Rectal smooth muscle tissue (tissue), 1 donor: ENCODE data around the gene FMNL2.

Source experiments
- H3K27ac ChIP-seq: one replicate; pipeline ENCODE4 v1.7.0; 2013; ENCODE audit warnings: low read depth, low read length, inconsistent platforms
- H3K27me3 ChIP-seq: one replicate; pipeline ENCODE4 v1.7.0; 2013; ENCODE audit warnings: low read length; ENCODE audit not compliant: control insufficient read depth, insufficient read depth
- H3K36me3 ChIP-seq: one replicate; pipeline ENCODE4 v1.7.0; 2013; ENCODE audit warnings: low read length; ENCODE audit not compliant: control insufficient read depth, insufficient read depth
- H3K4me1 ChIP-seq: one replicate; pipeline ENCODE4 v1.7.0; 2013; ENCODE audit warnings: low read length; ENCODE audit not compliant: control insufficient read depth, insufficient read depth
- H3K4me3 ChIP-seq: one replicate; pipeline ENCODE4 v1.7.0; 2013; ENCODE audit warnings: low read length
- H3K9ac ChIP-seq: one replicate; pipeline ENCODE4 v1.7.0; 2013; ENCODE audit warnings: low read length

The FMNL2 gene

DNA sequence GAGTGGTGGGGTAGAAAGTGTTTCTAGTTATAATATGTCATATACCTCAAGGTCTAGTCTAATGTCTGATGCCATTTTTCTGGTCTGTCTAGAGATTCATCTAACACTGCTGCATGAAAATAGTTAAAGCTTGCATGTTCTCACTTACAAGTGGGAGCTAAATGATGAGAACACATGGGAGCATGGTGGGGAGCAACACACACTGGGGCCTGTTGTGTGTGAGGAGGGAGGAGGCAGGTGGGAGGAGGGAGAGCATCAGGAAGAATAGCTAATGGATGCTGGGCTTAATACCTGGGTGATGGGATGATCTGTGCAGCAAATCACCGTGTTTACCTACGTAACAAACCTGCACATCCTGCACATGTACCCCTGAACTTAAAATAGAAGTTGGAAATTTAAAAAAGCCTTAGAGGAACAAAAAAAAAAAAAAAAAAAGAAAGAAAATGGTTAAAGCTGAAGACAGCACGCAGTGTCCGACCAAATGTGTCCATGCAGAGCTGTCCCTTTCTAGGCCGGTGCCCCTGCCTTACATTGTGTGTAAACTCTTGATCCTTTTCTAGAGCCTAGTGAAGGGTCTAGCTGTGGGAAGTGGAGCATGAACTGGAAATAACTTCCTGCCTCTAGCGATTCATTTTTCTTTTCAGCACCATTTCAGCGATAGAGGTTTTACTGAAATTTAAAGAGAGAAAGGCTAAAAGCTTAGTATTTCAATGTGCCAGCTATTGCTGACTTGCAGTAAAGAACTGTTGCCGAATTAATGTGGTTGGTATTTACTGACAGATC, 94.0 kb downstream of the FMNL2 start:
- Histone ChIP-seq H3K4me3 (no peak overlapping the region), H3K4me1 (peaks cover 9% of the 10 kb centered on the region), H3K36me3 (no peaks in the 10 kb centered on the region), H3K27me3 (no peaks in the 10 kb centered on the region), H3K27ac (no peak overlapping the region), H3K9ac (no peak overlapping the region)

DNA sequence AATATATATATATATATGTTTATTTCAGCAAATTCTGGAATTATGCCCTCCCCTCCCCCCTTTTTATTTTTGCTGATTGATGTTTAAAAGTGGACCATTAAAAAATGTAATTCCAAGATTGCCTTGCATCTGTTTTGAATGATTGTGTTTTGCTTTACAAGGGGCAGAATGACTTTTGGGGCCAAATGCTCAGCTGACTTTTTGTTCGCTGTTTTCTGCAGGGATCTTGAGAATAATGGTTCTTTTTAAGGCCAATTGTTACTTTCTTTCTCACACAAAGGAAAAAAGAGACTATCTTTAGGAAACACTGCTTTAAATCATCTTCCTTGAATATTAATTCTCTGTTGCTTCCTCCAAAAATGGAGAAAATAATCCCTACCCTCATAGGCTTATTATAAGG, 95.9 kb downstream of the FMNL2 start:
- H3K4me1 ChIP-seq: peaks cover 17% of the 10 kb centered on the region
- H3K4me3 ChIP-seq: no peak overlapping the region
- no peaks in the 10 kb centered on the region for H3K36me3 ChIP-seq
- H3K27ac ChIP-seq: no peak overlapping the region
- no peak overlapping the region for H3K9ac ChIP-seq
- no peaks in the 10 kb centered on the region for H3K27me3 ChIP-seq

DNA sequence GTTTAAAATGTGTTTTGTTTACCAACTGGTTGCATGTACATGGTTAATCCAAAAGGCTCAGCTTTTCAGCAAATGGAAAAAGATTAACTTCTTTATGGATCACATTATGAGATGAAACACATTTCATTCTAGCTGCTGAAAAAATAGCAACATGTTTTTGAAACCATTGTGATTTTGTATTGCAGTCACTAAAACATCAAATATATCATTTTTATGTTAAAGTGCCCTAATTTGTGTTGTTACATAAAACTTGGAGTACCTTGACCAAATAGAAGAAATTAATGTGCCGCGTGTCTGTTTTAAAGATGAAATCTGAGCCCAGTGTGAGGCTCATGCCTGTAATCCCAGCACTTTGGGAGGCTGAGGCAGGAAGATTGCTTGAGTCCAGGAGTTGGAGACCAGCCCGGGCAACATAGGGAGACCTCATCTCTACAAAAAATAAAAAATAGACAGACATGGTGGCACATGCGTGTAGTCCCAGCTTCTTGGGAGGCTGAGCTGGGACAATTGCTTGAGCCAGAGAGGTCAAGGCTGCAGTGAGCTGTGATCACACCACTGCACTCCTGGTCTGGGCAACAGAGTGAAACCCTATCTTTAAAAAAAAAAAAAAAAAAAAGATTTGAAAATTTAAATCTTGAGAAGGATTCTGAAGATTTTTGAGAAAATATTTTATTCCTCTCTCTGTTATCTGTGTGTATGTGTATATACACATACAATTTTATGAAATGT, 96.6 kb downstream of the FMNL2 start:
- Histone ChIP-seq H3K9ac (no peak overlapping the region), H3K27me3 (no peaks in the 10 kb centered on the region), H3K36me3 (no peaks in the 10 kb centered on the region), H3K4me3 (no peak overlapping the region), H3K27ac (no peak overlapping the region), H3K4me1 (peaks cover 17% of the 10 kb centered on the region)

DNA sequence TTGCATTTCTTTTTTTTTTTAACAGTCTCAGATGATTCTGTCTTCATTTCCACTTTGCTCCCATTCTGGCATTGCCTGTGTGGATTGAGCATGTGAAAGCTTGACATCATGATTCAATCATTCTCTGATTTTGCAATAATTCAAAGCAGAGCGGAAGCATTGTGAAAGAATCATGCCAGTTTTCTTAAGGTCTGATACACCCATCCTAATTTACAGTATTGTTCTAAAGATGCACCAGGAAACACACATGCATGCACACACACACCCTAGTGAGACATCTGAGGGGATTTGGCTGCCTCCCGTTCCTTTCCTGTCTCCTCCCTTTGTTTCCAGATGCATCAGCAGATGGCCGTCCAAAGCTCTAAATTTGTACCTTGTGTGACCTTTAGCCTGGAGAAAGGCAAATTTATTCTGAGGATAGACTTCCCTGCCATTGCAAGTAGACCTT, 97.3 kb downstream of the FMNL2 start:
- H3K27me3 ChIP-seq: no peaks in the 10 kb centered on the region
- H3K27ac ChIP-seq: no peak overlapping the region
- H3K4me1 ChIP-seq: peaks cover 17% of the 10 kb centered on the region
- no peak overlapping the region for H3K4me3 ChIP-seq
- H3K9ac ChIP-seq: no peak overlapping the region
- no peaks in the 10 kb centered on the region for H3K36me3 ChIP-seq

DNA sequence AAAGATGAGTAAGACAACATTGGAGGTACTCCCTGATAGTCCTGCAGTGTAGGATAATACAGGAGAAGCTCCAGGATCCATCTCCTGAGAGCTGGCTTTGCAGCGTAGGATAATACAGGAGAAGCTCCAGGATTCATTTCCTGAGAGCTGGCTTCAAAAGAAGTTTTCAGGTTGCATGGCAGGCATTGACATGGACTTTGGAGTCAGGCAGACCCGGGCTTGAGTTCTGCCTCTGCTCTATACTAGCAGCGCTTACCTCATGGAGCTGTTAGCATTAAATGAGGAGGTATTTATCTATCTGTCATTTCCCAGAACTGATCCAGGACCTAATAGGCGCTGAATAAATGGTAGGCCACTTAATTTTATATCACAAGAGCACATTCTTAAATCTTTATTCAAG, 97.8 kb downstream of the FMNL2 start:
- Histone ChIP-seq H3K9ac (no peak overlapping the region), H3K36me3 (no peaks in the 10 kb centered on the region), H3K4me3 (peak overlapping the region; percentile 1), H3K27me3 (no peaks in the 10 kb centered on the region), H3K27ac (no peak overlapping the region), H3K4me1 (peaks cover 17% of the 10 kb centered on the region)

DNA sequence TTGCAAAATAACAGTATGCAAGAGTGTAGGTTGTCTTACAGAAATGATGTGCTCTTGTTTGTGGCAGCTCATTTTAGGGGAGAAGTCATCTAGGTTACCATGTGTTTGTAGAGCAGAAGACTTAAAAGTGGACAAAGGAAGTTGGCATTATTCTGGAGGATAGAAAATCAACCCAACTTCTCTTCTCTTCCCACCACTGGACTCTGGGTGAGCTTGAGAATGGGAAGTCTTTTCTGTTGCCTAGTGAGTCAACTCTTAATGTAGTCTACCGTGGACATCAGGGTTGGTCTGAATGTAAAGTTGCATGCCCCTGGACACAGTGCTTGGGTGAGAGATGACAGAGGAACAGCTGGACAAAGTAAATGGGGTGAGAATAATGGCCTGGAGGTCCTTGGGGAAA, 98.3 kb downstream of the FMNL2 start:
- Histone ChIP-seq H3K36me3 (no peaks in the 10 kb centered on the region), H3K4me3 (no peak overlapping the region), H3K27ac (no peak overlapping the region), H3K4me1 (peaks cover 17% of the 10 kb centered on the region), H3K9ac (no peak overlapping the region), H3K27me3 (no peaks in the 10 kb centered on the region)

DNA sequence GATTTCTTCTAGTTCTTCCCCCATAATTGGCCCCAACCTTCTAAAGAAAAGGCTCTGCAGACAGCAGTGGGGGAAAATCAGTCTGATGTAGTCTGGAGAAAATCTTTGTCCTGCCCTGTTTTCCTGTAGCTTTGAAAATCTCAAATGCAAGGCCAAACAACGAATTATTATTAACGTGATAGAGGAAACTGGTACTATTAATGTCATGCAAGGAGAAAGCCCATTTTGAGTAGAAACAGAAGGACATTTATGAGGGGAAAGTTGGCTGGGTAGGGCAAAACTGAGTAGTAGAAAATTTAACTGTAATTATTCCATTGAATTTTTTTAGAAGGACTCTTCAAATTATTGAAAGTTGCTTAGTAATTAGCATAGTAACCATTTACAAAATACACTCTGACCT, 98.8 kb downstream of the FMNL2 start:
- Histone ChIP-seq H3K4me3 (no peak overlapping the region), H3K36me3 (no peaks in the 10 kb centered on the region), H3K27me3 (no peaks in the 10 kb centered on the region), H3K27ac (no peak overlapping the region), H3K4me1 (peaks cover 17% of the 10 kb centered on the region), H3K9ac (no peak overlapping the region)

DNA sequence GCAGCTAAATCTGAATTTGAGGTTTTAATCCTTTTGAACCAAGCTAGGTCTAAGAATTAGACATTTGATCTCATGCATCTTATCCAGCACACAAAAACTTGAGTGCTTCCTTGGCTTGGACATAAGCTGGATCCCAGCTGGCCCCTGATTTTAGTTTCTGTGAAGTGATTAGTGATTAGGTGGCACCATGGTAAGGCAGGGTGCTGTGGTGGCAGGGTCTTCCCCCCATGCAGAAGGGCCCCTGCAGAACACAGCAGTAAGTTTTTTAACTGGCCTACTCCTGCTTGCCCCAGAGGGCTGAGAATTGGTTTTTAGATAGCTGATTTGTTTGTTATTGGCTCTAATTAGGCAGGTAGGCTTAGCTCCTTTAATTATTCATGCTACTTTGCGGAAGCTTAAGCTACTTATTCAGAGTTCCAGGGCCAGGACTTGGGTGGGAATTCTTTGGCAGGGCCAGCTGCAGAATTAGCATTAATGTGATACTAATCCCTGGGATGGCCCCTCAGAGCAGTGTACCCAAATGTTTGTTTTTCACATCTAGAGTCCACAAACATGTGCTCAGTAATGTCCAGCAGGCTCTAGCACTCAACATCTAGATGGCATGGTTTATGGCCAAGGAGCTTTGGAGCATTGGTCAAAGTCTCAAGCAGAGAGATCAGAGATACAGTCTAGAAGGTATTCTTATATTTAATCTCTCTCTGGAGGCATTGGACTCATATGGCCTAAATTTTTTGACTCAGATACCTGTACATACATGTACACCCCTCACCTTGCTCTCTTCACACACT, 99.6 kb downstream of the FMNL2 start:
- Histone ChIP-seq H3K4me1 (peaks cover 17% of the 10 kb centered on the region), H3K36me3 (no peaks in the 10 kb centered on the region), H3K27me3 (no peaks in the 10 kb centered on the region), H3K9ac (no peak overlapping the region), H3K4me3 (no peak overlapping the region), H3K27ac (no peak overlapping the region)

DNA sequence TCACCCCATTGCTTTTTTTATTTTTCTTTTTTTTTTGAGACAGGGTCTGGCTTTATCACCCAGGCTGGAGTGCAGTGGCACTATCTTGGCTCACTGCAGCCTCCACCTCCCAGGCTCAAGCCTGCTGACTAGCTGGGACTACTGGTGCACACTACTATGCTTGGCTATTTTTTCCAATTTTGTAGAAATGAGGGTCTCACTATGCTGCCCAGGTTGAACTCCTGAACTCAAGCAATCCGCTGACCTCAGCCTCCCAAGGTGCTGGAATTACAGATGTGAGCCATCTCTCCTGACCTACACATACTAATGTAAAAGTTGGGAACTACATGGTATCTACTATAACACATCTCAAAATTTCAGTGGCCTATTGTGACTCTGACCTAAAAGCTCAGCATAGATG, 101.2 kb downstream of the FMNL2 start:
- no peaks in the 10 kb centered on the region for H3K27me3 ChIP-seq
- no peak overlapping the region for H3K27ac ChIP-seq
- H3K4me3 ChIP-seq: no peak overlapping the region
- no peaks in the 10 kb centered on the region for H3K36me3 ChIP-seq
- no peak overlapping the region for H3K9ac ChIP-seq
- H3K4me1 ChIP-seq: peaks cover 17% of the 10 kb centered on the region

DNA sequence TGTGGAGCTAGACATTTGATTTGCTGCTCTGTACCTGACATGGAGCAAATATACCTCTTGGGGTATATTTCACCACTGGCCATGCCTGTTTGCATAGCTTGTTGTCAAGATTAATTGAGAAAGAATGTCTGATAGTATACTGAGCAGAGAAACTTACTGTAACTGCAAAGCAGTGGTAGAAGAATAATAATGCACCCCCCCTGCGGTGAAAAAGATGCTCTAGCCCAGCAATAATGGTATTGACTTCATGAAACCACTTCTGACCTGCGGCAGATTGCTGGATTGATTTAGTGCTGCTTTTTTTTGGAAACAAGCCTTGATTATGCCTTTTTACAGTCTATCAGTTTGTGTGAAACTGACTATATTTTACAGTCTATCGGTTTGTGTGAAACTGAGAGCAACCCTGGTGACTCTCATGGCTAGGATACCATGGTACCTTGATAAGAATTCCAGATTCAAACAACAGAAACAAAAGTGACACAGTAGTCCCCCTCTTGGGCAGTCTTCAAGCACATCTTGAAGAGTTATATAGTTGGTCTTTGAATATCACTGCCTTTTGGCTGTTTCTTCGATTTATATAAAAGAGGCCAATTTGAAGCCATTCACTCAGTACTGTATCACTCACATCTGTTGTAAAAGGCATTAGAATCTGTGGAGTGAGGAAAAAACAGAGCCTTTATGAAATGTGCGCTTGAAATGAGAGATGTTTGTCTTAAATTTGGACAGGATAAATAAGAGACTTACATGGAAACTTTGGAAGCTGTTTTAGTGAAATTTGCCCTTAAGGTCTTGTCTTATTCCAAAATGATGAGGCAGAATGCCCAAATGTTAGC, 102.5 kb downstream of the FMNL2 start:
- Histone ChIP-seq H3K27me3 (no peaks in the 10 kb centered on the region), H3K4me1 (peaks cover 17% of the 10 kb centered on the region), H3K27ac (no peak overlapping the region), H3K9ac (no peak overlapping the region), H3K4me3 (no peak overlapping the region), H3K36me3 (no peaks in the 10 kb centered on the region)

DNA sequence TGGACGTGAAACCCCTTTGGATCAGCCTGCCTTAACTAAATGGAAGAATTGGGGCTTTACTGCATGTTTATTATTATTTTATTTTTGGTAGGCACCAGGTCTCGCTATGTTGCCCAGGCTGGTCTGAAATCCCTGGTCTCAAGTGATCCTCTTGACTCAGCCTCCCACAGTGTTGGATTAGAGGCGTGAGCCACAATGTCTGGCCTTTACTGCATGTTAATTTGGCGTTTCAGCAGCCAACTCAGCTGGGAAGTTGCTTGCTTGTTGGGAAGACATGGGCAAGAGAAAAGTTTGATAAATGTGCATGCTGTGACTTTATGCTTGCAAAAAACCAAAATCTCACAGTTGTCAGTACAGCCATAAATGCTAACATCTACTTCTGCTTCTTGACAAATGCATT, 105.1 kb downstream of the FMNL2 start:
- Histone ChIP-seq H3K27me3 (no peaks in the 10 kb centered on the region), H3K4me3 (no peak overlapping the region), H3K27ac (no peak overlapping the region), H3K9ac (no peak overlapping the region), H3K36me3 (no peaks in the 10 kb centered on the region), H3K4me1 (peaks cover 7% of the 10 kb centered on the region)

DNA sequence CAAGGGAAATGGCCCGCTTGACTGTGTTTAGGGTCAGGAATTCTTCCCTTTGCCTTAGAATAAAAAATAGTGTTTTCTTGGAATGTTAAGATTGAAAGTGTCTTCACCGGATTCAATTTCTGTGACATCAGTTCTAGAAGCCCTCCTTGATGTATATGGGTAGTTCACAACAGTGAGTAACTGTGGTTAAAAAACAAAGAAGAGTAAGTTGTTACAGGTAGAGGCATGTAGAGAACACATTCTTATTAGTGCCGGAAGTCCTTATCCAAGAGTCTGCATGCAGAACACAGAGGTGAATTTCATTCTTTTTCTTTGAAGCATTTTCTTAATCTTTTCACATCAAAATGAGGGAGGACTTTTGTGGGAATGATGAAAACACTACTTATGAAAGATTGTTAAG, 105.5 kb downstream of the FMNL2 start:
- Histone ChIP-seq H3K36me3 (no peaks in the 10 kb centered on the region), H3K4me3 (no peak overlapping the region), H3K4me1 (peaks cover 7% of the 10 kb centered on the region), H3K27ac (no peak overlapping the region), H3K27me3 (no peaks in the 10 kb centered on the region), H3K9ac (no peak overlapping the region)
